T-helper 1 cell treated with Interleukin-12 subunit alpha and Interleukin-12 subunit beta and Interleukin-4 antibody, amounts not matched to agents 30 ng/mL and 1 ng/mL, for 36 hours (primary cell): ENCODE results near the gene TBATA. TPM values are rescaled to one million over a fixed set of nuclear protein-coding genes. Genes with fewer than 3 reads are reported as not detected.

ENCODE experiments used
- intact Hi-C: fragments of 100-400 bp; cut with micrococcal nuclease; formaldehyde crosslinking; loops from one replicate; pipeline ENCODE4 v1.15.1; 2024
- total RNA-seq: library from RNA; stranded (reverse); gene quantifications from 2 replicates; pipeline ENCODE4 v1.2.3, GENCODE V29; 2022

The TBATA gene
- total RNA-seq, 1 donor from 2014 or later, result not detected

DNA sequence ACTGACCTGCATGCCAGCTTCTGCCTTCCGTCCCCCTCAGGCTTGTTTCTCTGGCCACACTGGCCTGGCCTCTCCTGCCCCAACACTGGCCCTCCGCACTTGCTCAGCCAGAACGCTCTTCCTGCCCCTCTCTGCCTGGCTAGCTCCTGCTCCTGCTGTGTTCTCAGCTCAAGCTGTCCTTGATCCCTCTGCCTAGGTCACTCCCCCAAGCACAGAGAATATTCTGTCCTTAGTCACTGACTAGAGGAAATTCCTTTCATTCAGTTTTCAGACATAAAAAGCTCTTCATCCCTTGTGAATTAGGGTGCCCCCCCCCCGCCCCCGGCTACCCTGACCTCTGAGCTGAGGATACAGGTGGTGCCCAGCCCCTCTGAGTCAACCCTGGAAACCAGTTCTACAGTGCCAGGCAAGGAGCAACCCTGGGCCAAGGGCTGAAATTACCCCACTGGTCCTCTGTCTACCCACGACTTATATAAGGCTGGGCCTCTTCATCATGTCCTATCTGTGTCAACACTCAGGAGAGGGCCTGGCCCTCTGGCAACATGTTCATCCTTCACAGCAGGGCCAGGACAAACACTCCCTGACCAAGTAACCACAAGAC is 23.9 kb upstream of the TBATA start:
- intact Hi-C loops, result no loop called here

DNA sequence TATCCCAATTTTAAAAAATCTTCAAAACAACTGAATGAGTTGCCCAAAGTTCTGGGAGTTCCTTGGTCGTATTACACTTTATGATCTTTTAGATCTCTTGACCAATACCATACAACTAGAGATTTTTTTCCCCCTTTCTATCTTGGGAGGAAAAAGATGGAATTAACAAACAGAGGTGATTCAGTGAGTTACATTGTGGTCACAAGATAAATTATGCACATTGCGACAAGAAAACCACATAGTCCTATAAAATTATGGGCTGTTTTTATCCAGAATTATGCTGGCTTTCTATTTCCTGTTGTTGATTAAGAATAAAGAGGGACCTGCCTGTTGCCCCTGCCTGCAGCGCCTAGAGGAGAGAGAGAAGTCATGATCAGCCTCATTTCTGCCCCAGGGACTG is 22.4 kb upstream of the TBATA start:
- intact Hi-C loops, result no loop called here

DNA sequence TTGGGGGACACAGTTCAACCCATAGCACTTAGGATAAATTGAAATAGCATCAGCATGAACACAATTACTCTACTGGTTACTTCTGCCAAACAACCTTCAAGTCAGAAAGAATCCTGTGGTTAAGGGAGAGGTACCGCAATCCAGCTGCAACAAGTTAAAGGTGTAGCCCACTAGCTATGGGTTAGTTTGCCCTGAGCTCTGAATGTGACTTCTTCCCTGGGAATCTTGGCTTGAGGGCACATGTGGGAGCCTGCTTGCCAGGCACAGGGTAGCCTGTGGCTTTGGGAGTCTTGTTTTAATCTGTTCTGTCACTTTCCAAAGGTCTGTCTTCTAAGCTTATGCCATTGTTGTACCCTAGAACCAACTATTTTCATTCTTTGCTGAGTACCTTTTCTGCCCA is 21.7 kb upstream of the TBATA start:
- intact Hi-C loops, result no loop called here

DNA sequence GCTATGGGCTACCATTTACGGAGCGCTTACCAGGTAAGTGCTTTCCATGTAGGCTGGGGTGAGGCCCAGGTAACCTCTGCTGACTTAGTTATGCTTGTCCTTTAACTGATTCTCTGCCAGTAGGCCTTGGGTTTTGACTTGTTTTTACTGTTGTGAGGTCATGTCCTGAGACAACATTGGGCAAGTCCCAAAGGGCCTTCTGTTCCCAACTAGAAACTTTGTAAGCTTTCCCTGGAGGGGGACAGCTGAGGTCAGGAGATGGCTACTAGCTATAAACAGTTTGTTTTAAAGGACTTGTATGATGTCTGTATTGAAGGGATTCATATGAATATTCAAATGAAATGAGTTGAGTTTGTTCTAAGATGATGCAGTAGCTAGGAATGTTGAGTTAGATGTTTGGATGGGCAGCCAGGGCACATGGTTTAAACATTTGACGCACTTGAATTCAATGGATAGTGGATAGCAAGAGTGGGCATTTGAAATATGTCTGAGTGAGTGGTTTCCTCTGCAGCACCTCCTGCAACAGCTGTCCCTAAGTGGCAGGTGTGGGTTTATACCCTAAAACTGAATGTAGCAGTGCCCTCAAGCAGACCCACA is 20.5 kb upstream of the TBATA start:
- intact Hi-C loops, result no loop called here

DNA sequence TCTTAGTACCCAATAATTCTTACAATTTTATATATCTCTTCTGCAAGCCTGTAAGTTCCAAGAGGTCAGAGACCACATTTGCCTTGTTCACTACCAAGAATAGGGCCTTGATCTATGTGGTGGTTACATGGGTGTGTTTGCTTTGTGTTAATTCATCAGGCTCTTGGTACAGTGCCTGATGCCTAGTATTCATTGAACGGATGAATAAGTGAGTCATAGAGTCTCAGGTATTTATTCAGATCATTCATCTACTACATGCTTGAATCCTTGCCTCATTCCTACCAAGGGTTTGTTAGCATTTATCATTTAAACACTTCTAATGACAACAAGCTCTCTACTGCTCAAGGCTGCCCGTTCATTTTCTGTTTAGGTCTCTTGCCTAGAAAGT is 19.2 kb upstream of the TBATA start:
- intact Hi-C loops, result no loop called here

DNA sequence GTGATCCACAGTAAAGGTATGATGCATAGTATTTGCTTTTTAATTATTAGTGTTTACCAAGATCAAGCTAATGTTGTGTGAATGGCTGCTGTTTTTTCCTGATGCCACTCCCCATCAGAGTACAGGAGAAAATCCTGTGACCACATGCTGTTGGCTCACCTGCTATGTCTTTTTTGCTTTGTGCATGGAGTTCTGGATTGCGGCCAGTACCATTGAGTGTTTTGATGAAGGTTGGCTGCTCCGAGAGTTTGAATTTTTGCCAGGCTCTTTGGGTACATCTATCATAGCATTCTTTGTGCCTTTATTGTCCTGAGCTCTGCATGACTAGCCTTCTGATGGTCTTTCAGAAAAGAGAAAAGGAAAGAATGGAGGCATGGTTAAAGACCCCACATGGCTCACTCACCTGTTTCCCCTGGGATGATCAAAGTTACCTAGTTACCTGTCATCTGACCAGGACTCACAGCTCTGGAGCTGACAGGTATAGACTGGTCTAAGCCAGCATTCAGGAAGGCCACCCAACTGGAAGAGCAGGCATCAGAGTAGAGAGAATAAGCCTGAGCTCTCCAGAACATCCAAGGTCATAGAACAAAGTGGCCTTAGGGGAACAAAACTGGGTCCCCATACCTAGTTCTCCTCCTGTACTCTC is 18.7 kb upstream of the TBATA start:
- intact Hi-C loops, result no loop called here

DNA sequence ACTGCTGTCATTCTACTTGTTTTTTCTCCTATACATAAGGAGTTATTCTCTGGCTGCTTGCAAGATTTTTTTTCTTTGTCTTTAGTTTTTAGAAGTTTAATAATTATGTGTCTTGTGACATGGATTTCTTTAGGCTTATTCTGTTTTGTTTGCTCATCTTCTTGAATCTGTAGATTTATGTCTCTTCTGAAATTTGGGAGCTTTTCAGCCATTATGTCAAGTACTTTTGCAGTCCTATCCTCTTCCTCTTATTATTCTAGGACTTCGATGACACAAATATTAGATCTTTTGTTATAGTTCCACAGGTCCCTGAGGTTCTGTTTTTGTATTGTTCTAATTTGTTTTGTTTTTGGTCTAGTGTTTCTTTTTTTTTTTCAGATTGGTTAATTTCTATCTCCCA is 16.7 kb upstream of the TBATA start:
- intact Hi-C loops, result no loop called here

DNA sequence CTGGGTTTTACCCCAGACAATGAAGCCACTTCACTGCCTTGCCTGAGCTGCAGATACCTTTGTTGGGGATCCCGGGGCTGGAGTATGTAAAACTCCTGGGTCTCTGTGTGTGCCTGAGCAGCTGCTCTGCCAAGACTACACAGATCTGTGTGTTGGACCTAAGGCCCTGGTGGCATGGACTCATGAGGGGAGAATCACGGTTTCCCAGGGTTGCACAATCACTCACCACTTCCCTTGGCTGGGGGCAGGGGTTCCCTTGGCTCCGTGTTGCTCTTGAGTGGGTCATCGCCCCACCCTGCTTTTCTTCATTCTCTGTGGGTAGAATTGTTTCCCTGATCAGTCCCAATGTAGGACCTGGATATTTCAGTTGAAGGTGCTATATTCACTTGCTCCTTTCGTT is 13.9 kb upstream of the TBATA start:
- intact Hi-C loops, result no loop called here

DNA sequence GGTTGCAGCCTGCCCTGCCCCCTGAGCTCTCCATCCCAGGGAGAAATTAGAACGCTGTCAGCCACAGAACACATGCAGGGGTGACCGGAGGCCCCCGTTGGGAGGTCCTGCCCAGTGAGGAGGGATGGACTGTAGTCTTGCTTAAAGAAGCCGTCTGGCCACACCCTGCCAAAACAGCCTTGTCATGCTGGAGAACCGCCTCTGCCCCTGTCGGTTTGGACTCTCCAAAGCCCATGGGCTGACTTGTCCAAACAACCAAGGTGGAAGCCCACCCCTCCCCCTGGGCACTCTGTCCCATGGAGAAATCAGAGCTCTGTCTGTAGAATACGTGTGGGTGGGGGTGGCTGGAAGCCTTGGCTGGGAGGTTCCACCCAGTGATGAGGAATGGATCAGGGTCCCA is 12.7 kb upstream of the TBATA start:
- intact Hi-C loops, result no loop called here

DNA sequence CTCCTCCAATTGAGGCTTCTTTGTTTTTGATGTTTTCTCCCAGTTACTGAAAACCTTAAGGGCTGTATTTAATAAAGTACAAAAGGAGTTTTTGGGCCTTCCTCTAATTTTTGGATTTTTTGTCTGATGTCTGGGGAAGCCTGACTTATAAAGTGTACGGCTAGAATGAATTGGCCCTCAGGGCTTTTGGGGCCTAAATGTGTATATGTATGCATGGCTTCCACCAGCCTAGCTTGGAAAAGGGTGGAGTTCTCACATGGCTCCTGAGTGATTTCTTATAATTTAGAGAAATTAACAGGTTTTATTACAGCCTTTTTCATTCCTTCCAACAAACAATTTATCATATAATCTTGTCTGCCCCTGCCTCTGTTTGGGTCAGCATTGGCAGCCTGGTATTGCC is 10.4 kb upstream of the TBATA start:
- intact Hi-C loops, result no loop called here

DNA sequence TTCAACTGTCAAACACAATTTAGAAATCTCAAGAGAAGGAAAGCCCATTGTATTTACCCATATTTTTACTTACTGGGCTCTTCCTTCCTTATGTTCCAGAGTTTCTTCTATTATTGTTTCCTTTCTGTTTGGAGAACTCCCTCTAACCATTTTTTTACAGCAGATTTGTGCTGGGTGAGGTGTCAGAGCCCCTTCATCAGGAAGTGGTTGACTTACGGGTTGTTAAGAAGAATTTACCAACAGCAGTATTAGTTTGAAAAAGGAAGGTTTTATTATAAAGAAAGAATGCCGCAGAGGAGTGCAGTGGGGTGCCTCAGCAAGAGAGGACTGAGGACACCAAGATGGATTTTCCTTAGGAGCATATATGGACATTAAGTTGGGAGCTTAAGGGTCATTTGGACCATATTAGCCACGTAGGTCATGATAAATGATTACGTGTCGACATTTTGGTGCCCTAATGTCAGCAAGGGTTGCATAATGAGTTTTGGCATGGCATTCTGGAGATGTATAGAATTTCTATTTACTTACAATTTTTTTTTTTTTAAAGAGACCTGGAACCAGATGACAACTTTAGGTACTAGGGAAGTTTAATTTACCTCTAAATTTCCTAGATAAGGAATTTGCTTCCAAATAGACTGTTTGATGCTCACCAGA is 6.3 kb upstream of the TBATA start:
- intact Hi-C loops, result no loop called here

DNA sequence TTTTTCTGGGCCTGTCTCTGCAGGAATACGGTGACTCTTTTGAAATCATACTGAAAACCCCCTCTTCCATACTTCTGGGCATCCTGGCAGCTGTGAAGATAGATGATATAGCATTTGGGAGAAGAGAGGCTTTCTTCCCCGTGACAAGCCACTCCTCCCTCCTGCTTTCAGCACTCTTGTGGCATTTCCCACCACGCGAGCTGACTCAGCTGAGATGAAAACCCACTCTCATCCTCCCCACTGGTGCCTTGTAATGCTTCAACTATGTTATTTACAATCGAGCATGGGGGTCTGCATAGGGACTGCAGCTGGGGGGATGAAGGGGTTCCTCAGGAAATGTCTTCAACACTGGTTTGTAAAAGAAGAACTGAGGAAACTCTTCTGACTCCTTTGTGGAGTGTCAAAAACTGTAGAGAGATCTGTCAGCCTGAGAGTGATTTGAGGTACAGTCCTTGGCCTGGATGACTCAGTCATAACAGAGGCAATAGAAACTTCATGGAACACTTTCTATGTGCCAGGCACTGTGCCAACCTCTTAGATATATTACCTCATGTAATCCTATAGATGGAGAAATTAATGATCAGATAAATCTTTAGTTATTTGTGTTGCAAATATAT is 1.7 kb upstream of the TBATA start:
- intact Hi-C loops, result no loop called here

DNA sequence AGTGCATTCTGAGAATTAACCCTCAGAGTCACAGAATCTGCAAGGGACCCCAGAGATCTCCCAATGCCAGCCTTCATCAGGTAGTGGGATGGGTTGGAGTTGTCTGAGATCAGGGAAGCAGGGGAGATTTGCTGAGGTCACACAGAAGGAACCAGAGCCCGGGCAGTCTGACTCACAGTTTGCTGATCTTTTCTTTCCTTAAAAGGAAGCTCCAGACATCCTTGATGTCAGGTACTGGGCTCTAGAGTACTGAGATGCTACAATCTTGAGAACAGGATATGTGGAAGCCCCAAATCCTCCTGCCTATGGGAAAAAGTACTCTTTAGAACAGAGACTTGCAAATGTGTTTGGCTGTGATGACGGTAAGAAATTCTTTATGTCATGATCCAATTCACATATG is 706 bp downstream of the TBATA start:
- intact Hi-C loops, result no loop called here

DNA sequence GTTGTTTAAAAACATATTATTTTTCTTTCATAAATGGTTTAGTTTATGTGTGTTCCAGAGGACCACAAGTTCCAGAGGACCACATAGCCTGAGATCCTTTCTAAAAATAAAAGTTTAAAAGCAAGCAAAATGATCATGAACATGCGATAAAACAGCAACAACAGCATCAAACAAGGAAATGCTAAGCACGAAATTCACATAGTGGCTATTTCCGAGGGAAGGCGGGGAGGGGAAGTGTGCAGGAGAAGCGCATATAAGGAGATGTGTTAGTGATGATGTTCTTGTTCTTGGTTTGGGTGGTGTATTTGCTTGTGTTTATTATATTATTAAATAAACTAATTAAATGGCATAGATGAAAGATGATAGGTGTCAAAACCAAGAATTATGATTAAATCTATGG is 1.2 kb downstream of the TBATA start:
- intact Hi-C loops, result no loop called here

DNA sequence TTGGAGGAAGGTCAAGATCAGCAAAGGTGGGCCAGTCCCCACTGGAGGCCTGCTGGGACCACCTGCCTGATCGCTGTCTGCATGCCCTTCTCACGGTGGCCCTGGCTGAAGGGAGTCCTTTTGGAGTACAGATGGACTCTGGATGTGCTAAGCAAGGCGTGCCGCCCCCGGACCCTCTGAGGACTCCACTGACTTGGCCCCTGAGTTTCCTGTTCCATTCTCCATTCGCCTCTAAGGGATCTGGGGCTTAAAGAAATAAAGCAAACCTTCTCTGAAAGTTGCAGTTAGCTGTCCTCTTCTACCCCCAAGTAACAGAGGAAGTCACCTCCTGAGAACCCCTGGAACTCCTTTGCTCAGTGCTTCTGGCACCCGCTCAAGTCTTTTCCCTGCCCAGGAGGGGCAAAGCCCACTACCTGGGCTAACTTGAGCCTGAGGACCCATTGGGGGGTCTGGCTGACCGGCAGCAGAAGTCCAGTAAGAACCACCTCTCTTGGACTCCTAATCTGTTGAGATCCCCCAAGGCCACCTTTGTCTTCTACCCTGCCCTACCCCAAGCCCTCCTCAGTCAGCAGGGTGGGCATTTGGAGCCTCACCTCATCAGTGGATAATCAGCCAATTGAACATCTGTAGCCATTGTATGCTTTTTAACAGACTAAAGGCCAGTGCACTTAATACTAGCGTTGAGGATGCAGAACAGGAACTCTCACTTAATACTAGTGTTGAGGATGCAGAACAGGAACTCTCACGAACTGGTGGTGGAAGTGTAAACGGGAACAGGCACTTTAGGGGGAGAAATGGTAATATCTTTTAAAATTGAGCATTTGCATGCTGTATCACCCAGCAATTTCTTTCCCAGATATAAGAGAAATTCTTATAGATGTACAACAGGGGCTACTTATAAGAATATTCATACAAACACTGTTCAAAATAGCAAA is 2.2 kb downstream of the TBATA start:
- intact Hi-C loops, result no loop called here

DNA sequence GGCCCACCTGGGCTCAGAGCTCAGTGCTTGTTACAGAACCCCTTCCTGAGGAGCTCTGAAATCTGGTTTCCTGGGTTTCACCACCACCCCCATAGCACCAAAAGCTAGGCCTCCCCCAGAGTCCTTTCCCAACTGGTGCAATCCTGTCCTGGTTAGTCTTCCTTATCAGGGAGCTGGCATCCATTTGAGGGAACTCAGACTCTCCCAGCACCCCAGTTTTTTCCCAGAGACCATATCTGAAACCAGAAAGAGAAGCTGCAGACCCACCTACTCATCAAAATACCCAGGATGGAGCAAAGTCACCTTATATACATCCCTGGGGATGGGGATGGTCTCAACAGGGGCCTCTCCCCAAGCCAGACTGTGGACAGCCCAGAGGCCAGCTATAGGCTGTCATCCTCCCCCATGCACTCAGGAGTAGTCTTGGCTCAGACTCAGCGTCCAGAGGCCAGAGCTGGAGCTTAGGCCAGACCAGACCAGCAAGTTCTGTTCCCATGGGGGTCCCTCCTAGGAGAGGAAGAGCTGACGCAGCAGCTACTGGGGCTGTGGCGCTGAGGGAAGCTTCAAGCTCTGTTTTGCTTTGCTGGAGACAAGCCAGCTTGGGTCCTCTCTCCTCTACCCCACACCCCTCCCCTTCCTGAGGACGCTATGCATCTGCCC is 3.0 kb downstream of the TBATA start:
- intact Hi-C loops, result no loop called here

DNA sequence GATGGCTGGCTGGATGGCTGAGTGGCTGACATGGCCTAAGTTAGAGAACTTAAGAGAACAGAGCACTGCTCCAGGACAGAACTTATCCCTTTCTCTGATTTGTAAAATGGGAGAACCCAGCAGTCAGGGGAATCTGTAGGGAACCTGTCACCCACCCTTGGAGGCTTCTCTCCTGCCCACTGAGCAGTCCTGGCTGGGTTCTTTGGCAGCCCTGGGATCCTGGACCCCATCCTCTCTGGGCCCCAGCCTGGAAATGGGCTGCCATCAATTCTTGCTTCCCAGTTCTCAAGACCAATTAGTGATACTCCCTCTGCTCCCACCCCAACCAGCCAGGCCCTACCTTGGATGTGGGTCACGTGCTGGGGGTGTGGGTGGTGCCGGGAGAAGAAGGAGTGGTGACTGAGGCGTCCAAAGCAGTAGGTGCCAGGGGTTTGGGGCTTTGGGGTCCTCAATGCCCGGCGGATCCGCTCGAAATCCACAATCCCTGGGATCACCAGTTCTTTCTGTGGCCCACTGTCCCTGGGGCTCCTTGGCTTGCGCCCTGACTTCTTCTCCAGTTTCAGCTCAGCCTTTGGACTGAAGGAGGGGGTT is 3.6 kb downstream of the TBATA start:
- intact Hi-C loops, result no loop called here

DNA sequence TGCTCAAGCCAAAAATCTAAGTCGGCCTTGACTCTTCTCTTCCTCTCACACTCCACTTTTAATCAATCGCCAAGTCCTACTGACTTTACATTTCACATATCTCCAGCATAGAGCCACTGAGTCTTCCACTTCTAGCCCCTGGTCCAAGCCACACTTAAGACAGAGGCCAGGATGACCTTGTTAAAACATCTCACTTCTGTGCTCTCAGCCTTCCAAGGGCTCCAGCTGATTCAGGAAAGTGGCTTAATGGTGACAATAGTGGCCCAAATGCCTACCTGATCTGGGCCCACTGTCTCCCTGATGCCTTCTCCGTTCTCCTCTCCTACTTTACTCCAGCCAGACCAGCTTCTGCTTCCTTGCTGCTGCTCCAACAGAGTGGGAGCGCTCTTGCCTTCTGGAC is 4.4 kb downstream of the TBATA start:
- intact Hi-C loops, result no loop called here

DNA sequence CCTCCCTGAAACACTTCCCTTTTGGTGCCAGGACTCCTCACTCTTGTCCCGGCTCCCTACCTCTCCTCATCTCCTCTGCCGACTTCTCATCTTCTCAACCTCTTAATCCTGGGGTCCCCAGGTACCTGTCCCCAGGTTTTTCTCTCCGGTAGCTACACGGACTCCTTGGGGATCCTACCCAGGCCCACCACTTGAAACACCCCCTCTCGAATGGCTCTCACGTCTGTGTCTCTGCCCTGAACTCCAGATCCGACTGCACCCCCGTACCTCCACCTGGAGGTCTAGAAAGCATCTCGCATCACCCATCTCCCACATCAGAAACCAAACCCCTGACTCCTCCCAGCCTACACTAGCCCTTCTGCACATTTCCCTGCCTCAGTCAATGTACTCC is 4.8 kb downstream of the TBATA start:
- intact Hi-C loops, result no loop called here
